HepG2 (cell line): ENCODE data around the gene CEP78. TPM values are rescaled to one million over a fixed set of nuclear protein-coding genes. Genes with fewer than 3 reads are reported as not detected.

ENCODE experiments used
- FOXP1 ChIP-seq, 2 experiments: fragments of 450-650 bp in 1 of 2; IDR thresholded peaks; 2 replicates each; pipeline ENCODE4 v1.6.1; 2017 to 2018; ENCODE audit warnings: antibody characterized with exemption in 1 of 2
- HNRNPUL1 ChIP-seq: fragments of 200-400 bp; formaldehyde crosslinking; IDR thresholded peaks from 2 replicates; pipeline ENCODE4 v1.6.1; 2017; ENCODE audit warnings: low read depth, mild to moderate bottlenecking, low read length, moderate library complexity
- MXD4 ChIP-seq: IDR thresholded peaks from 2 replicates; pipeline ENCODE4 v1.6.1; 2016; ENCODE audit warnings: mild to moderate bottlenecking, missing biosample characterization, missing genetic modification reagents
- RELA ChIP-seq: sonication (generic); formaldehyde crosslinking; IDR thresholded peaks from 2 replicates; pipeline ENCODE4 v1.4.0; 2020; ENCODE audit warnings: missing genetic modification reagents
- ZBTB8A ChIP-seq: sonication (generic); formaldehyde crosslinking; IDR thresholded peaks from 2 replicates; pipeline ENCODE4 v1.4.0; 2020; ENCODE audit warnings: mild to moderate bottlenecking, low read depth, missing genetic modification reagents, borderline replicate concordance
- ZEB1 ChIP-seq: IDR thresholded peaks from 2 replicates; pipeline ENCODE4 v1.6.1; 2012; ENCODE audit warnings: mild to moderate bottlenecking, low read depth, inconsistent platforms; ENCODE audit not compliant: insufficient replicate concordance
- ZNF292 ChIP-seq: sonication (generic); formaldehyde crosslinking; IDR thresholded peaks from 2 replicates; pipeline ENCODE4 v1.8.1; 2022; ENCODE audit warnings: mild to moderate bottlenecking, low read depth, missing genetic modification reagents, borderline replicate concordance
- ZNF326 ChIP-seq: sonication (generic); formaldehyde crosslinking; IDR thresholded peaks from 2 replicates; pipeline ENCODE4 v1.4.0; 2020; ENCODE audit warnings: missing genetic modification reagents, borderline replicate concordance
- ZNF432 ChIP-seq: sonication (generic); formaldehyde crosslinking; IDR thresholded peaks from 2 replicates; pipeline ENCODE4 v1.5.0; 2020; ENCODE audit warnings: missing genetic modification reagents, mild to moderate bottlenecking, borderline replicate concordance
- polyA plus RNA-seq, 8 experiments: library from polyadenylated mRNA; depleted of rRNA in 3 of 8; stranded (reverse) in 7 of 8; unstranded in 1 of 8; fragments of >200 nt; fragmentation: Illumina TruSeq in 4 of 8; extraction: Trizol in 4 of 8; gene quantifications; 2 replicates each; pipeline versions ENCODE4 v1.2.1 to v1.2.3, GENCODE V29; 2011 to 2016; ENCODE audit warnings: low read depth in 4 of 8, missing spikeins in 1 of 8, mixed read lengths in 1 of 8; ENCODE audit not compliant: insufficient read depth in 1 of 8
- total RNA-seq, 5 experiments: library from RNA; depleted of rRNA; stranded (reverse); fragments of >200 nt; fragmentation: Illumina TruSeq; extraction: Trizol; gene quantifications; 2 replicates each; pipeline ENCODE4 v1.2.3, GENCODE V29; 2016; ENCODE audit warnings: low read depth in 1 of 5
- TF ChIP-seq, protein P1 (sequence below): sonication (generic); IDR thresholded peaks from 2 replicates; pipeline ENCODE4 v1.6.1; 2016; ENCODE audit warnings: low read depth, borderline replicate concordance
- TF ChIP-seq, protein P2 (sequence below): sonication (generic); formaldehyde crosslinking; IDR thresholded peaks from 2 replicates; pipeline ENCODE4 v1.4.0; 2020; ENCODE audit warnings: mild to moderate bottlenecking, missing genetic modification reagents, borderline replicate concordance
- TF ChIP-seq, protein P3 (sequence below): sonication (generic); formaldehyde crosslinking; IDR thresholded peaks from 2 replicates; pipeline ENCODE4 v1.4.0; 2020; ENCODE audit warnings: mild to moderate bottlenecking, missing genetic modification reagents, borderline replicate concordance
- TF ChIP-seq, protein P4 (sequence below): sonication (generic); formaldehyde crosslinking; IDR thresholded peaks from 2 replicates; pipeline ENCODE4 v1.8.0; 2022; ENCODE audit warnings: missing genetic modification reagents, mild to moderate bottlenecking, moderate library complexity, borderline replicate concordance
- TF ChIP-seq, protein P5 (sequence below): IDR thresholded peaks from 2 replicates; pipeline ENCODE4 v1.4.0; 2020; ENCODE audit warnings: mild to moderate bottlenecking, missing genetic modification reagents

The CEP78 gene
- total and polyA plus RNA-seq, 2 of the 13 experiments (the other 11 are each of a cell fraction or from before 2014, with no cell fraction given): 5.1 to 30.8 TPM

DNA sequence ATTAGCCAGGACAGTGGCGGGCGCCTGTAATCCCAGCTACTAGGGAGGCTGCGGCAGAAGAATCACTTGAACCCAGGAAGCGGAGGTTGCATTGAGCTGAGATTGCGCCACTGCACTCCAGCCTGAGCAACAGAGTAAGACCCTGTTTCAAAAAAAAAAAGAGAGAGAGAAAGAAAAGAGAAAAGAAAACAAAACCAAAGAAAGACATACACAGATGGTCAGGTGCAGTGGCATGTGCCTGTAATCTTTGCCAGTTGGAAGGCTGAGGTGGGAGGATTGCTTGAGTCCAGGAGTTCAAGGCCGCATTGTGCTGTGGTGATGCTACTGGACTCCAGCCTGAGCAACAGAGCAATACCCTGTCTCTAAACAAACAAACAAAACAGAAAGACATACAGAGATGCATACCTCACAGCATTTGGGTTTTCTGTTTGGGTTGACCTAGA lies 51.1 kb downstream of the CEP78 start (continued):
- TF ChIP-seq ZNF292 (CRISPR knock-in tag) (peak; percentile 46; the same call in 1 of the 2 replicates), ZEB1 (no peak), RELA (CRISPR knock-in tag) (no peak), FOXP1 (IDR thresholded peaks at IDR 0.05) (peak; percentile 93), FOXP1 (CRISPR knock-in tag; IDR thresholded peaks at IDR 0.05) (peak; percentile 96), ZNF326 (CRISPR knock-in tag) (no peak), MXD4 (CRISPR knock-in tag) (no peak), ZNF432 (CRISPR knock-in tag) (no peak), HNRNPUL1 (no peak), ZBTB8A (CRISPR knock-in tag) (no peak)
- TF ChIP-seq, protein P1, sequence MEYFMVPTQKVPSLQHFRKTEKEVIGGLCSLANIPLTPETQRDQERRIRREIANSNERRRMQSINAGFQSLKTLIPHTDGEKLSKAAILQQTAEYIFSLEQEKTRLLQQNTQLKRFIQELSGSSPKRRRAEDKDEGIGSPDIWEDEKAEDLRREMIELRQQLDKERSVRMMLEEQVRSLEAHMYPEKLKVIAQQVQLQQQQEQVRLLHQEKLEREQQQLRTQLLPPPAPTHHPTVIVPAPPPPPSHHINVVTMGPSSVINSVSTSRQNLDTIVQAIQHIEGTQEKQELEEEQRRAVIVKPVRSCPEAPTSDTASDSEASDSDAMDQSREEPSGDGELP: peak; percentile 51; the same call in 1 of the 2 replicates
- TF ChIP-seq, protein P2, sequence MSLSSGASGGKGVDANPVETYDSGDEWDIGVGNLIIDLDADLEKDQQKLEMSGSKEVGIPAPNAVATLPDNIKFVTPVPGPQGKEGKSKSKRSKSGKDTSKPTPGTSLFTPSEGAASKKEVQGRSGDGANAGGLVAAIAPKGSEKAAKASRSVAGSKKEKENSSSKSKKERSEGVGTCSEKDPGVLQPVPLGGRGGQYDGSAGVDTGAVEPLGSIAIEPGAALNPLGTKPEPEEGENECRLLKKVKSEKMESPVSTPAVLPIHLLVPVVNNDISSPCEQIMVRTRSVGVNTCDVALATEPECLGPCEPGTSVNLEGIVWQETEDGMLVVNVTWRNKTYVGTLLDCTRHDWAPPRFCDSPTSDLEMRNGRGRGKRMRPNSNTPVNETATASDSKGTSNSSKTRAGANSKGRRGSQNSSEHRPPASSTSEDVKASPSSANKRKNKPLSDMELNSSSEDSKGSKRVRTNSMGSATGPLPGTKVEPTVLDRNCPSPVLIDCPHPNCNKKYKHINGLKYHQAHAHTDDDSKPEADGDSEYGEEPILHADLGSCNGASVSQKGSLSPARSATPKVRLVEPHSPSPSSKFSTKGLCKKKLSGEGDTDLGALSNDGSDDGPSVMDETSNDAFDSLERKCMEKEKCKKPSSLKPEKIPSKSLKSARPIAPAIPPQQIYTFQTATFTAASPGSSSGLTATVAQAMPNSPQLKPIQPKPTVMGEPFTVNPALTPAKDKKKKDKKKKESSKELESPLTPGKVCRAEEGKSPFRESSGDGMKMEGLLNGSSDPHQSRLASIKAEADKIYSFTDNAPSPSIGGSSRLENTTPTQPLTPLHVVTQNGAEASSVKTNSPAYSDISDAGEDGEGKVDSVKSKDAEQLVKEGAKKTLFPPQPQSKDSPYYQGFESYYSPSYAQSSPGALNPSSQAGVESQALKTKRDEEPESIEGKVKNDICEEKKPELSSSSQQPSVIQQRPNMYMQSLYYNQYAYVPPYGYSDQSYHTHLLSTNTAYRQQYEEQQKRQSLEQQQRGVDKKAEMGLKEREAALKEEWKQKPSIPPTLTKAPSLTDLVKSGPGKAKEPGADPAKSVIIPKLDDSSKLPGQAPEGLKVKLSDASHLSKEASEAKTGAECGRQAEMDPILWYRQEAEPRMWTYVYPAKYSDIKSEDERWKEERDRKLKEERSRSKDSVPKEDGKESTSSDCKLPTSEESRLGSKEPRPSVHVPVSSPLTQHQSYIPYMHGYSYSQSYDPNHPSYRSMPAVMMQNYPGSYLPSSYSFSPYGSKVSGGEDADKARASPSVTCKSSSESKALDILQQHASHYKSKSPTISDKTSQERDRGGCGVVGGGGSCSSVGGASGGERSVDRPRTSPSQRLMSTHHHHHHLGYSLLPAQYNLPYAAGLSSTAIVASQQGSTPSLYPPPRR (CRISPR knock-in tag): peak; percentile 77; the same call in 1 of the 2 replicates
- TF ChIP-seq, protein P3, sequence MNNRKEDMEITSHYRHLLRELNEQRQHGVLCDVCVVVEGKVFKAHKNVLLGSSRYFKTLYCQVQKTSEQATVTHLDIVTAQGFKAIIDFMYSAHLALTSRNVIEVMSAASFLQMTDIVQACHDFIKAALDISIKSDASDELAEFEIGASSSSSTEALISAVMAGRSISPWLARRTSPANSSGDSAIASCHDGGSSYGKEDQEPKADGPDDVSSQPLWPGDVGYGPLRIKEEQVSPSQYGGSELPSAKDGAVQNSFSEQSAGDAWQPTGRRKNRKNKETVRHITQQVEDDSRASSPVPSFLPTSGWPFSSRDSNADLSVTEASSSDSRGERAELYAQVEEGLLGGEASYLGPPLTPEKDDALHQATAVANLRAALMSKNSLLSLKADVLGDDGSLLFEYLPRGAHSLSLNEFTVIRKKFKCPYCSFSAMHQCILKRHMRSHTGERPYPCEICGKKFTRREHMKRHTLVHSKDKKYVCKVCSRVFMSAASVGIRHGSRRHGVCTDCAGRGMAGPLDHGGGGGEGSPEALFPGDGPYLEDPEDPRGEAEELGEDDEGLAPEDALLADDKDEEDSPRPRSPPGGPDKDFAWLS (CRISPR knock-in tag): no peak
- TF ChIP-seq, protein P4, sequence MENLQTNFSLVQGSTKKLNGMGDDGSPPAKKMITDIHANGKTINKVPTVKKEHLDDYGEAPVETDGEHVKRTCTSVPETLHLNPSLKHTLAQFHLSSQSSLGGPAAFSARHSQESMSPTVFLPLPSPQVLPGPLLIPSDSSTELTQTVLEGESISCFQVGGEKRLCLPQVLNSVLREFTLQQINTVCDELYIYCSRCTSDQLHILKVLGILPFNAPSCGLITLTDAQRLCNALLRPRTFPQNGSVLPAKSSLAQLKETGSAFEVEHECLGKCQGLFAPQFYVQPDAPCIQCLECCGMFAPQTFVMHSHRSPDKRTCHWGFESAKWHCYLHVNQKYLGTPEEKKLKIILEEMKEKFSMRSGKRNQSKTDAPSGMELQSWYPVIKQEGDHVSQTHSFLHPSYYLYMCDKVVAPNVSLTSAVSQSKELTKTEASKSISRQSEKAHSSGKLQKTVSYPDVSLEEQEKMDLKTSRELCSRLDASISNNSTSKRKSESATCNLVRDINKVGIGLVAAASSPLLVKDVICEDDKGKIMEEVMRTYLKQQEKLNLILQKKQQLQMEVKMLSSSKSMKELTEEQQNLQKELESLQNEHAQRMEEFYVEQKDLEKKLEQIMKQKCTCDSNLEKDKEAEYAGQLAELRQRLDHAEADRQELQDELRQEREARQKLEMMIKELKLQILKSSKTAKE (CRISPR knock-in tag): no peak
- TF ChIP-seq, protein P5, sequence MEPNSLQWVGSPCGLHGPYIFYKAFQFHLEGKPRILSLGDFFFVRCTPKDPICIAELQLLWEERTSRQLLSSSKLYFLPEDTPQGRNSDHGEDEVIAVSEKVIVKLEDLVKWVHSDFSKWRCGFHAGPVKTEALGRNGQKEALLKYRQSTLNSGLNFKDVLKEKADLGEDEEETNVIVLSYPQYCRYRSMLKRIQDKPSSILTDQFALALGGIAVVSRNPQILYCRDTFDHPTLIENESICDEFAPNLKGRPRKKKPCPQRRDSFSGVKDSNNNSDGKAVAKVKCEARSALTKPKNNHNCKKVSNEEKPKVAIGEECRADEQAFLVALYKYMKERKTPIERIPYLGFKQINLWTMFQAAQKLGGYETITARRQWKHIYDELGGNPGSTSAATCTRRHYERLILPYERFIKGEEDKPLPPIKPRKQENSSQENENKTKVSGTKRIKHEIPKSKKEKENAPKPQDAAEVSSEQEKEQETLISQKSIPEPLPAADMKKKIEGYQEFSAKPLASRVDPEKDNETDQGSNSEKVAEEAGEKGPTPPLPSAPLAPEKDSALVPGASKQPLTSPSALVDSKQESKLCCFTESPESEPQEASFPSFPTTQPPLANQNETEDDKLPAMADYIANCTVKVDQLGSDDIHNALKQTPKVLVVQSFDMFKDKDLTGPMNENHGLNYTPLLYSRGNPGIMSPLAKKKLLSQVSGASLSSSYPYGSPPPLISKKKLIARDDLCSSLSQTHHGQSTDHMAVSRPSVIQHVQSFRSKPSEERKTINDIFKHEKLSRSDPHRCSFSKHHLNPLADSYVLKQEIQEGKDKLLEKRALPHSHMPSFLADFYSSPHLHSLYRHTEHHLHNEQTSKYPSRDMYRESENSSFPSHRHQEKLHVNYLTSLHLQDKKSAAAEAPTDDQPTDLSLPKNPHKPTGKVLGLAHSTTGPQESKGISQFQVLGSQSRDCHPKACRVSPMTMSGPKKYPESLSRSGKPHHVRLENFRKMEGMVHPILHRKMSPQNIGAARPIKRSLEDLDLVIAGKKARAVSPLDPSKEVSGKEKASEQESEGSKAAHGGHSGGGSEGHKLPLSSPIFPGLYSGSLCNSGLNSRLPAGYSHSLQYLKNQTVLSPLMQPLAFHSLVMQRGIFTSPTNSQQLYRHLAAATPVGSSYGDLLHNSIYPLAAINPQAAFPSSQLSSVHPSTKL (CRISPR knock-in tag): peak; percentile 97
